ENCODE results near the gene CCL27. TPM values are rescaled to one million over a fixed set of nuclear protein-coding genes. Genes with fewer than 3 reads are reported as not detected.

The CCL27 gene
- total and polyA plus RNA-seq, 2 donors (not counting 1 experiment from before 2014, with no cell fraction given), result not detected

DNA sequence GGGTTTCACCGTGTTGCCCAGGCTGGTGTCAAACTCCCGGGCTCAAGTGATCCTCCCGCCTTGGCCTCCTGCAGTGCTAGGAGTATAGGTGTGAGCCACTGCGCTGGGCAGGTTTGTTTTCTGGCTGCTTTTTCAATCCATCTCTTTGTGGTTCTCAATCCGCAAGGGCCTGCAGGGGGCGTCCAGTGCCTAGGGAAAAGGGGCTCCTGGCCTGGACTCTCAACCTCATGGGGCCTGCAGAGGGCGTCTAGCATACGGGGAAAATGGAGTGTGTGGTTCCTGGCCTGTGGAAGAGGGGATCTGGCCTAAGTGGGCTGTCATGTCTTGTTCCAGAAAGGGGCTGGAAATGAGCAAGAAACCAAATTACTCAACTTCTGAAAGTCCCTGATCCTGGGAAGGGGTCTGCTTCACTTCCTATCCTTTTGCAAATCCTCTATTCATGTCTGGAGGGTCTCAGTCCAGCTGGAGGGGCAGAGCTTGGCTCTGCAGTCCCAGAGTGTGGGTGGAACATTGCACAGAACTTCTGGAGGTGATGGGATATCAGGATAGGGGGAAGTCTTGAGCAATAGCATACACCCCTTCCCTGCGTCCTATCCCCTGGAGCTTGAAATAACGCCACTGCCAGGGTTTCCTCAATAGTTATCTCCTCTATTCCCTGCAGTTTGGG is 12.7 kb upstream of the CCL27 start:
- no peak overlapping the region for H2AFZ ChIP-seq (ENCODE audit: low read length)
- no peaks in the 10 kb centered on the region for H3K4me1 ChIP-seq (ENCODE audit: control insufficient read depth, extremely low read depth, insufficient read depth, low read length)
- no peak overlapping the region for H3K4me2 ChIP-seq (ENCODE audit: extremely low read depth, insufficient read depth, low read length)
- H3K27me3 ChIP-seq (ENCODE audit: control insufficient read depth, insufficient read depth, low read length), result no peaks in the 10 kb centered on the region
- TF ChIP-seq EZH2 (IDR thresholded peaks at IDR 0.05; ENCODE audit: low read length, missing control alignments) (no peak), CTCF (conservative IDR thresholded peaks at IDR 0.05 in 1 of 2, IDR thresholded peaks at IDR 0.05 in 1 of 2; ENCODE audit: low read depth in 1 of 2, low read length in 2 of 2) (peak; percentile 79 to 84)
- no peaks in the 10 kb centered on the region for H4K20me1 ChIP-seq (ENCODE audit: control insufficient read depth, extremely low read depth, insufficient read depth, low read length)
- H3K9me3 ChIP-seq (ENCODE audit: control insufficient read depth, insufficient read depth, low read depth, low read length), result no peaks in the 10 kb centered on the region
- H3K79me2 ChIP-seq (ENCODE audit: control insufficient read depth, insufficient read depth, low read length), result no peaks in the 10 kb centered on the region
- H3K9ac ChIP-seq (ENCODE audit: insufficient read depth, low read length), result no peak overlapping the region
- no peak overlapping the region for H3K27ac ChIP-seq (ENCODE audit: insufficient read depth, low read length)
- no peak overlapping the region for H3K4me3 ChIP-seq (replicated peaks in 1 of 4; ENCODE audit: control extremely low read depth in 1 of 4, insufficient read depth in 1 of 4, low read depth in 3 of 4, low read length in 4 of 4)
- DNase-seq (ENCODE audit: low read depth in 2 of 2), result peak; percentile 42 to 64
- no peaks in the 10 kb centered on the region for H3K36me3 ChIP-seq (ENCODE audit: control insufficient read depth, insufficient read depth, low read length)

GRCh38 chr9:34674440-34674839 is 12.0 kb upstream of the CCL27 start:
- no peaks in the 10 kb centered on the region for H3K79me2 ChIP-seq (ENCODE audit: control insufficient read depth, insufficient read depth, low read length)
- no peaks in the 10 kb centered on the region for H3K36me3 ChIP-seq (ENCODE audit: control insufficient read depth, insufficient read depth, low read length)
- DNase-seq (ENCODE audit: low read depth in 2 of 2), result no peak
- no peaks in the 10 kb centered on the region for H3K4me1 ChIP-seq (ENCODE audit: control insufficient read depth, extremely low read depth, insufficient read depth, low read length)
- no peaks in the 10 kb centered on the region for H3K9me3 ChIP-seq (ENCODE audit: control insufficient read depth, insufficient read depth, low read depth, low read length)
- no peaks in the 10 kb centered on the region for H3K27me3 ChIP-seq (ENCODE audit: control insufficient read depth, insufficient read depth, low read length)
- H2AFZ ChIP-seq (ENCODE audit: low read length), result no peak overlapping the region
- TF ChIP-seq CTCF (conservative IDR thresholded peaks at IDR 0.05 in 1 of 2, IDR thresholded peaks at IDR 0.05 in 1 of 2; ENCODE audit: low read depth in 1 of 2, low read length in 2 of 2) (no peak), EZH2 (IDR thresholded peaks at IDR 0.05; ENCODE audit: low read length, missing control alignments) (no peak)
- H3K4me3 ChIP-seq (replicated peaks in 1 of 4; ENCODE audit: control extremely low read depth in 1 of 4, insufficient read depth in 1 of 4, low read depth in 3 of 4, low read length in 4 of 4), result no peak overlapping the region
- H3K9ac ChIP-seq (ENCODE audit: insufficient read depth, low read length), result no peak overlapping the region
- H3K4me2 ChIP-seq (ENCODE audit: extremely low read depth, insufficient read depth, low read length), result no peak overlapping the region
- no peaks in the 10 kb centered on the region for H4K20me1 ChIP-seq (ENCODE audit: control insufficient read depth, extremely low read depth, insufficient read depth, low read length)
- no peak overlapping the region for H3K27ac ChIP-seq (ENCODE audit: insufficient read depth, low read length)

DNA sequence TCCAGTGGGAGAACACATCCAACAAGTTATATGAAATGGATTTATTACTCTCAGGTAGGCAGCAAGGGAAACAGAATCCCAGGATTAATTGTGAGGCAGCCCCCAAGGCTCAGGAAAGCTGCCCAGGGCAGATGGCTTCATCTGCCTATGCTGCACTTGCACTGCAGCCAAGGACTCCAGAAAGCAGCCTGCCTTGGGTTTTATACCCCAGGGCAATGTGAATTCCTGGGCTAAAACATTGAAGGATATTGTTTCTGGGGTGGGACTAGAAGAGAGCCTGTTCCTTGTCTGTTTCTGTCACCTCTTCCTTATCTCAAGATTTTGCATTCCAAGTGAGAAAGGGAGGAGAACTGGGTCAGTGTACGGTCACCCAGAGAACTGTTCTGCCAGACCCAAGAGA is 8.8 kb upstream of the CCL27 start:
- Histone ChIP-seq H3K36me3 (ENCODE audit: control insufficient read depth, insufficient read depth, low read length) (peaks cover 3% of the 10 kb centered on the region), H3K4me3 (replicated peaks in 1 of 4; ENCODE audit: control extremely low read depth in 1 of 4, insufficient read depth in 1 of 4, low read depth in 3 of 4, low read length in 4 of 4) (no peak overlapping the region), H3K27ac (ENCODE audit: insufficient read depth, low read length) (no peak overlapping the region), H3K27me3 (ENCODE audit: control insufficient read depth, insufficient read depth, low read length) (no peaks in the 10 kb centered on the region), H3K4me2 (ENCODE audit: extremely low read depth, insufficient read depth, low read length) (no peak overlapping the region), H3K9me3 (ENCODE audit: control insufficient read depth, insufficient read depth, low read depth, low read length) (no peaks in the 10 kb centered on the region), H3K9ac (ENCODE audit: insufficient read depth, low read length) (no peak overlapping the region), H3K79me2 (ENCODE audit: control insufficient read depth, insufficient read depth, low read length) (peaks cover 14% of the 10 kb centered on the region), H4K20me1 (ENCODE audit: control insufficient read depth, extremely low read depth, insufficient read depth, low read length) (no peaks in the 10 kb centered on the region), H3K4me1 (ENCODE audit: control insufficient read depth, extremely low read depth, insufficient read depth, low read length) (peaks cover 2% of the 10 kb centered on the region), H2AFZ (ENCODE audit: low read length) (no peak overlapping the region)
- no peak for DNase-seq (ENCODE audit: low read depth in 2 of 2)
- TF ChIP-seq CTCF (conservative IDR thresholded peaks at IDR 0.05 in 1 of 2, IDR thresholded peaks at IDR 0.05 in 1 of 2; ENCODE audit: low read depth in 1 of 2, low read length in 2 of 2) (no peak), EZH2 (IDR thresholded peaks at IDR 0.05; ENCODE audit: low read length, missing control alignments) (no peak)

Data from fibroblast of lung (primary cell).